ENCODE measurements around the gene GRAMD1A.
"Not testable (repeated sequence)": the region's sequence is repeated elsewhere in the genome, so short reads cannot be mapped to it uniquely, and the experiment has no call there.

GRAMD1A gene

DNA sequence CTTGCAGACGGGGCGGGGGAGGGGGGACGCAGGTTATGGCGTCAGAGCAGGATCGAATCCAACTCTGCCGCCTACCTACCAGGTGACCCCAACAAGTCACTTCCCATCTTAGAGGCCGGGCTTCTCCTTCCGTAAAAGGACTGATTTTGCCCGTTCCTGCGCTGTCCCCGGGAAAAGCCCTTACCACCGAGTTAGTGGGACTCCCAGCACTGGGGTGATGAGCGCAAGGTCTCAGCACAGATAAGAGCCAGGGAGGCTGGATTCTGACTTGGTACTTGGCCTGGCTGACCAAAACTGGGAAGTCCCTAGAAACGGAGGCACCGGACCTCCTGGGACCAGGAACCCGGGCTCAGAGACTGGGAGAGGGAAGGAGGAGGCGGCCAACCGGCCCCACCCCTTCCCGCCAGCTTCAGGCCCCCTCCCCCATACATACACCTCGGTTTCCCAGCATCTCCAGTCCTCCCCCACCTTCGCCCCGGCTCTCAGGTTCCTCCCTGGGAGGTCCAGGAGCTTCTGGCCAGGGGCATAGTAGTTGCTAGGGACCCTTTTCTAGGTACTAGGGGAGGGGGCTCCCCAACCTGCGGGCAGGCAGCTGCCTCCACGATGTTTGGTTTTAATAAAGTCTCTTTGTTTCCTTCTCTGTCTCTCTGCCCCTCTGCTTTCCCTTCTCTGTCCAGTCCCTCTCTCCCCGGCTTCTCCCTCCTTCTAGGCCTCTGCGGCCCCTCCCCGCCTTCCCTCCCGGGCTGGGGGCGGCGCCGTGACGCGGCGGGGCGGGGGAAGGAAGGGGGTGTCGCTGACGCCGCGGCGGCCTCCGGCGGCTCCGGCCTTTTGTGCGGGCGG, at the start of gene GRAMD1A:
TSS of gene GRAMD1A (plus strand) at position 826 of the 840 bp plus-strand sequence. CDS start 156 bp downstream, outside the sequence.
- peak; percentile 91 for DNase-seq

DNA sequence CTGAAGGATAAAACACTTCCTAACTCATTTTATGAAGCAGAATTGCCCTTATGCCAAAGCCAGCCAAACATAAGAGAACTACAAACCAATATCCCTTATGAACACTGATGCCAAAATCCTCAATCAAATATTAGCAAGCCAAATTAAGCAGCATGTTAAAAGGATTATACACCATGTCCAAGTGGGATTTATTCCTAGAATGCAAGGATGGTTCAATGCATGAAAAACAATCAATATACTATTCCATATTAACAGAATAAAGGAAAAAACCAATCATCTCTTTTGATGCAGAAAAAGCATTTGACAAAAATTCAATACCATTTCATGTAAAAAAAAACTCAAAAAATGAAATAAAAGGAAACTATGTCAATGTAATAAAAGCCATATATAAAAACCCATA, 47.0 kb upstream of the GRAMD1A start:
- DNase-seq = no peak

DNA sequence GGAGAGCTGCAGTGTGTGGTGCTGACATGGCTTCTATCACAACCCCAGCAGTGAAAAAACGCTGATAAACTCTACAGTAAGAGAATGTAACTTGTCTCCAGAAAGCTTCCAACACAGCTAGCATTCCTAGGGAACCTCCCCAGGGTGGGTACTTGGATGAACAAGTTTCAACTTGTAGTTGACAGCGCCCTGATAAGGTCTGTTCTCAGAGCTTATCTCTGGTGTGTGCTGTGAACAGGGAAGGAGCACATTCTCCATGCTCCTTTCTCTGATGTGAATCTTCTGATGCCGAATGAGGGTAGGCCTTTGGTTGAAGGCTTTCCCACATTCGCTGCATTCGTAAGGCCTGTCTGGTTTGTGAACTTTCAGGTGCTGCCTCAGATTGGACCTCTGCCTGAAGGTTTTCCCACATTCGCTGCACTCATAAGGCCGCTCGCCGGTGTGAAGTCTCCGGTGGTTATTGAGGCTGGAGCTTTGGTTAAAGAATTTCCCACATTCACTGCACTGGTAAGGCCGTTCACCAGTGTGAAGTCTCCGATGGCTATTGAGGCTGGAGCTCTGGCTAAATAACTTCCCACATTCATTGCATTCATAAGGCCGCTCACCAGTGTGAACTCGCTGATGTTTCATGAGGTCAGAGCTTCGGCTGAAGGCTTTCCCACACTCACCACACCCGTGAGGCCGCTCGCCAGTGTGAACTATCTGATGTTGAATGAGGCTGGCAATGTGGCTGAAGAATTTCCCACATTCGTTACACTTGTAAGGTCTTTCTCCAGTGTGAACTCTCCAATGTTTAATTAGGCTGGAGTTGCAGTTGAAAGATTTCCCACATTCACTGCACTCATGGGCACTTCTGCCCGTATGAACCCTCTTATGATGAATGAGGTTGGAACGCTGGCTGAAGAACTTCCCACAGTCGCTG, 42.0 kb upstream of the GRAMD1A start:
- DNase-seq = no peak

DNA sequence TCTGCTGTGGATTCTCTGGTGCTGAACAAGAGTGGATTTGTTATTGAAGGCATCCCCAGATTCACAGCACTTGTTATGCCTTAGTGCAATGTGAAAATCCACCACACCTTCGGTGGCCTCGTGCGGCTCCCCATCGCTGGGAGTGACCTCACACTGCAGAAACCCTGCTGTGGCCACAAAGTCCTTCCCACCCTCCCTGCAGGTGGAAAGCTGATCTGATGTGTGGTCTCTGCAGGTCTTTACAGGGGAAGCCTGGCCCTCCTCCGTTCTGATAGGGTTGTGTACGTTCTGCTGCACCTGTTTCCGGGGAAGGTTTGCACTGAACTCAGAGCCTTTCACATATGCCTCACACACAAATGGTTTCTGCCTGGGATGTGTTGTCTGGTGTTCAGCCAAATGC, 41.1 kb upstream of the GRAMD1A start:
- no peak for DNase-seq

DNA sequence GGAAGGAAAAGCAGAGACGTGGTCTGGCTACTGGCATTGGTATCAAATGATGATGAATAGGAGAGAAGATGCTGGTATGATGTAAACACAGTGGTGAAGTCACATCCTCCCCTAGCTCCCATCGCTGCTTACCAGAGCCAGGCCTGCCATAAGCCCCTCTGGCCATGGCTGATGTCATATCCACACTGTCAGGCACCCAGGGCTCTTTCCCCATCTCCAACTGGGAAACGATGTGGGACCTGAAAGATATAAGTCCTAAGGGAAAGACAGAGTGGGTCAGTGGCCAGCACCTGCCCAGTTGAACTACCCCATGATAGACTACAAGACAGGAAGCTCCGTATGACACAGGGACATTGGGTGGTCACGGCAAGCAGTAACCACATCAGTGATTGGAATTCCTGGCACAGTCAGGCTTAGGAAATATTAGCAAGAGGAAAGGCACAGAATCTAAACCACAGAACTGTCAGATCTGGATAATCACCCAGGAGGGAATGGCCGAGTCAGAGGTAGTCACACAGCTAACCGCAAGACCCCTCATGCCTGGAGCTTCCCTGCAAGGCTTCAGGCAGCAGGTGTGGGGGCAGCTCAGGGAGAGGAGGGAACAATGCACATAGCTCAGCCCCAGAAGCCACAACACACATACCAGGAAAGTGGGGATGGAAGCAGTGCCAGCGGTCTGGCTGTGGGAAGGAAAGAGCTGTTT, 39.9 kb upstream of the GRAMD1A start:
- DNase-seq = no peak

DNA sequence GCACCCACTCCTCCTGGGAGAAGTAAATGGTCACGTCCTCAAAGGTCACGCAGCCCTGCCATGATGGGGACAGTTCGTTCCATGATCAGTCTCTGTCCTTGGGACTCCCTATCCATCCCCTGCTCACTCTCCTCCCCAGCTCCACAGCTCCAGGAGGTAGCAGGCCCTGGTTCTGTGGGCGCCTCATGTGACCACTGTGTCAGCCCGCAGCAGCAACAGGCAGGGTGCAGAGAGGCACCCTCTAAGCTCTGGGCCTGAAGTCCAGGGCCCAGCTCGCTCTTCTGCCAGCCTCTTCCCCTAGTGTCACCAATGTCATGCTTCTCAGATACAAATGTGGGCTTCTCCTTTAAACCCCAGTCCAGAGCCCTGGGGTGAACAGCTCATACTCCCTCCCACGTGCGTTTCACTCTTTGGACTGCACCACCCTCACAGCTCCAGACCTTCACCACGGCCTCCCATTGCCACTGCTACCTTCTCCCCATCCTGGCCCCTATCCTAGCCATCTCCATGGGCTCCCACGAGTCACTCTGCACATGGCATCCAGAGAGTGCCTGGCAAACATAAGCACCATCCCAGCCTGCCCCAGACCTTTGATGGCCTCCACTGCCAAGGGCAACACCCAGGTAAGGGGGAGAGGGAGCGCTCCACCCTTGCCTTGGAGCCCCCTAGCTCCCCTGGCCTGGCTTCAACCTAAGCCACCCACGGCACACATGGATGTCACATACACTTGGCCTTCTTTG, 39.0 kb upstream of the GRAMD1A start:
- DNase-seq = no peak

DNA sequence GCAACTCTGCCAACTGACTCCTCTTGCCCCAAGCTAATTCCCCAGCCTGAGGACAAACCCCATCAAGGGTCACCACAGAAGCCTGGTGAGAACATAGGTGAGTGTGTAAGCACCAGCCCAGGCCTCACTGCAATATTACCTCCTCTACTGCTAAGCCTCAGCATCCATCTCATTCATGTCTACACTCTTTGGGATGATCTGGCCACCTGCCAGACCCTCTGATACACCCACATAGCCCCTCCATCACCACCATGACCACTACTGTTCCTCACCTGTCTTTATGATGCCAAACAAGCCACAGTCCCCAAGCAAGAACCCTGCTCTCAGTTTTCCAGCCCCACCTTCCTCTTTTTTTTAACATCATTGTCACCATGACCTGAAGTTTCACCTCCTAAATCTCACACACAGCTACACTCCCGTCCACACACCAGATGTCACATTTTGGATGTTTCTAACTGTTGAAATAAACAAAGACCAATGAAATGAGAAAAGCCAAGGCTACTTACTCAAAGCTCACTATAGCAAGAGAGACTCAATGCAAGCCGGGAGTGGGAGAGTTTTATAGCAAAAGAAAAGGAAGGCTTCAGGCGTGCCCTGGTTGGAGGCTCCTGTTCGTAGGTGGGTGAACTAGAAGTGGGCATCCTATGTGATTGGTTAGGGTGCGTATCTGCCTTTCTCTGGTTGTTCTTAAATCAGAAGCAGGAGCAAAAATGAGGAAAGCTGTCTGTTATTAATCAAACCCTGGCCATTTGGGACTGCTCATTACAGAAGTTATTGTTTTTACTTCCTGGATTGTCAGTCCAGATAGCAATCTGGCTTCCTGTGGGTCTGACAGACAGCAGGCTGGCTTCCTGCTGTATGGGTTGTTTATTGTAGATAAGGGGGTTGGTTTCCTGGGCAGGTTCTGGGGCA, 38.1 kb upstream of the GRAMD1A start:
- no peak for DNase-seq

DNA sequence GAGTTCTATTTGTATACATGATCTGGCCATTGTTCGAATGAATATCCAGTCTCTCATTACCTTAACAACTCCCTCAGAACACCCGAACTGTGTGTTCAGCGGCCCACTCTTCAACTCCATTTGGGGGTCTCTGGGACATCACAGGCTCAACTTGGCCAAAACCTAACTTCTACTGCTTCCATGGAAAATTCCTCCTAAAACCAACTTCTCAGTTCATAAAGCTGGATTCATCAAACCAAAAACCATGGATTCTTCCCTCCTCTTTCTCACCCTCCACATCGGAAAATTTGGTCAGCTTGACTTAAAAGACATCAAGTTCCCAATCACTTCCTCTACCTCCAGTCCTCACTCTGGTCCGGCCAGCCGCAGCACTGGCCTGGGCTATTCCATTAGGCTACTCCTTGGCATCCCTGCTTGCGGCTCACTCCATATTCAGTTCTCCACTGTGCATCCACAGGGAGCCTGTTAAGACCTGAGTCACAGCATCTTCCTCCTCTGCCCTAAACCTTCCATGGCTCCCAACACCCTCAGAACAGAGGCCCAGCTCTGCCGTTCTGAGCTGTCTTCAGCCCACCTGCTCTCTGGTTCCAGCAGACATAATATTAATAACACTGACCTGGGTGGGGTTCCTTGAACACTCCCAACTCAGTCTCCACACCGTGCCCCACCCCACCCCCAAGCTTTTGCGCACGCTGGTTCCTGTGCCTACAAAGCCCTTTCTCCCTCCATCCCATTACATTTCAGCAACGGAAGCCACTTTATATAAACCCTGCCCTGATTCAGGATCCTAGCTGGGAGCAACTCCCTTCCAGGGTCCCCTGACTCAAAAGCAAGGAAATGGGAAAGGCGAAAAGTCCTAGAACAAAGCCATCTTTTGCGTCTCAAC, 37.2 kb upstream of the GRAMD1A start:
- DNase-seq = peak; percentile 68

DNA sequence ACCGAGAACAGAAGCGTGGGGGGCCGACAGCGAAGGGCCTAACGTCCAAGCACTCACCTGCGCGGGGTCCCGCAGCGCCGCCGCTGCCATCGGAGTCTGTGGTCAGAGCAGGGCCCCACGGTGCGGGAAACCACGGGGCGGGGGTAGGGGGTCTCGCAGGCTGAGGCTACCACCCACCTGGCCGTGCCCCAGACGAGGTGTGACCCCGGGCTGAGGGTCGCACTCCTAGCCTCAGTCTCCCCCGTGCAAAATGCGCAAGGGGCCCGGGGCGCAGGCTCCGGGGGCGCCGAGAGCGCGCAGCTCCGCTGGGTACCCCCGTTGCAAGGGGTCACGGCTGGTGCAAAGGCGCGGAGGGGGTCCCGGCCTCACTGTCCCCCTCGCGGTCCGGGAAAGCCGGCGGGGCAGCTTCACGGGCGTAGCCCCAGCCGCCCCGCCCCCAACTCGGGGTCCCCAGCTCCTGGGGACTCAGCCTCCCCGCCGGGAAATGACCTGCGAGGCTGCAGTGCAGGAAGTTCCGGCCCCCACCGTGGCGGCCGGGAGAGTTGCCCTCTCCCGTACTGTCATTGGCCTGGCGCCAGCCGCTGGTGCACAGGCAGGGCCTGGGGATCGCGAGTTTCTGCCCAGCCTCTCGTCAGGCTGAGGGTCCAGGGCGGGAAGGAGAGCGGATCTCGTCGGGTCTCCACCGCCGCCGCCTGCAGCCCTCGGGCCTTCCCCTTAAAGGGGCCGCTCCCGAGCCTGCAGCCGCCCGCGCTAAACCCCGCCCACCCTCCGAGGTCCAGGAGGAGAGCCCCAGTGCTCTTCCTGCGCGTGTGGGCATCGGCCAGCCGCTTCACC, 36.3 kb upstream of the GRAMD1A start, which contains the start of gene ZNF792:
TSS of gene ZNF792 (minus strand) at position 657 of the 834 bp plus-strand sequence. CDS start at position 90, 567 bp downstream.
- peak; percentile 82 for DNase-seq

DNA sequence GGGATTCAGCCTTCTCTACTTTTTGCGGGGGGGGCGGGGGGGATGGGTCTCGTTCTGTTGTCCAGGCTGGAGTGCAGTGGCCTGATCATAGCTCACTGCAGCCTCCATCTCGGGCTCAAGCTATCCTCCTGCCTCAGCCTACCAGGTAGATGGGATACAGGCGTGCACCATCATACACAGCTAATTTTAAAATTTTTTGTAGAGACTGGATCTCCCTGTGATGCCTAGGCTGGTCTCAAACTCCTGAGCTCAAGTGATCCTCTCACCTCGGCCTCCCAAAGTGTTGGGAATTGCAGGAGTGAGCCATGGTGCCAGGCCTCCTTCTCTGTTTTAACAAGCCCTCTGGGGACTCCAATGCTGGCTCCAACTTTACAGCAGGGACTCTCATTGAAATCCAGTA, 35.5 kb upstream of the GRAMD1A start:
- no peak for DNase-seq

DNA sequence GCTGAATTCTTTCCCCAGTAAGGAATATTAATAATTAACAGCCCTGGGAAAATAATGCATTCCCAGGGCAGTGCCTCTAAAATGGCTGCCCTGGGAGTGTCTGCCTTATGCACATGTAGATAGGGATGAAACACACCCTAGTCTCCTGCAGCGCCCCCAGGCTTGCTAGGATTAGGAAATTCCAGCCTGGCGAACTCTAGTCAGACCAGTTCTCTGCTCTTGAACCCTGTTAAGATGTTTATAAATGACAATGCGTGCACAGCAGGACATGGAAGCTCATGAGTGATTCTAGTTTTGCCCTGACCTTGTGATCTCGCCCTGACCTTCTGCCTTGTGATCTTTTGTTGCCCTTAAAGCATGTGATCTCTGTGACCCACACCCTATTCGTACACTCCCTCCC, 34.6 kb upstream of the GRAMD1A start:
- not testable (repeated sequence) for DNase-seq

DNA sequence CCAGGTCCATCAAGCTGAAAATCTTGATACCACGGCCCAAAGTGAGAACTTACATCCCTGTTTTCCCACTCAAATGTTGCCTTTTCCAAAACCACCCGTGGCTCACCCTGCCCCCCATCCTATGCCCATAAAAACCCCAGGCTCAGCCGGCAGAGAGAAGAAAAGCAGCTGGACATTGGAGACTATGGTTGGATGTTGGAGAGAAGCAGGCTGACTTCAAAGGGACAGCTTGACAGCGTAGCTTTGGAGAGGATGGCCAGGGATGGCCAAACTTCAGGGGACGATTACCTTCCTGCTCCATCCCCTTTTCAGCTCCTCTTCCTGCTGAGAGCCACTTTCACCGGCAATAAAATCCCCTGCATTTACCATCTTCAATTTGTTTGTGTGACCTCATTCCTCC, 32.6 kb upstream of the GRAMD1A start:
- no peak for DNase-seq

DNA sequence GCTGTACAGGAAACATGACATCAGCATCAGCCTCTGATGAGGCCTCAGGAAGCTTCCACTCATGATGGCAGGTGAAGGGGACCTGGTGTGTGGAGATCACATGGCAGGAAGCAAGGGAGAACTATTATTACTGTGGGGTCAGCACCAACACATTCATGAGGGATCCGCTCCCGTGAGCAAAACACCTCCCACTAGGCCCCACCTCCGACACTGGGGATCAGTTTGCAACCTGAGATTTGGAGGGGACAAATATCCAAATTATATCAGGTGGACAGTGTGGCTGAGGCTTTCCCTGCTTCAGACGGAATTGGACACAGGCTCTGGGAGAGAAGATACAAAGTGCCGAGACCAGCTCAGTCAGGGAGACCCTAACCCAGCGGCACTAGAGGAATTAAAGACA, 30.4 kb upstream of the GRAMD1A start:
- DNase-seq = no peak

DNA sequence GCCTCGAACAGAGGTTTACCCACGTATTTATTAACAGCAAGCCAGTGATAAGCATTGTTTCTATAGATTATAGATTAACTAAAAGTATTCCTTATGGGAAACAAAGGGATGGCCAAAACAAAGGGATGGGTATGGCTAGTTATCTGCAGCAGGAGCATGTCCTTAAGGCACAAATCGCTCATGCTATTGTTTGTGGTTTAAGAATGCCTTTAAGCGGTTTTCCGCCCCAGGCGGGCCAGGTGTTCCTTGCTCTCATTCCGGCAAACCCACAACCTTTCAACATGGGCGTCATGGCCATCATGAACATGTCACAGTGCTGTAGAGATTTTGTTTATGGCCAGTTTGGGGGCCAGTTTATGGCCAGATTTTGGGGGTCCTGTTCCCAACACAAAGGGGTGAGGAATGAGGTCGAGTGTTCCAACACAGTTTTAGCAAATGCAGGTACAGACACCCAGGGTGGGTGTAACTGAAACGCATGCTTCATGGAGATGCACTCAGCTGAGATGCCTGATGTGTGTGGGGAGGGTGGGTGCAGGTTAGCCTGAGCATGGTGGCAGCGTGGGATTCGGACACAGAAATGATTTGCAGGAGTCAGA, 29.8 kb upstream of the GRAMD1A start:
- DNase-seq = not testable (repeated sequence)

DNA sequence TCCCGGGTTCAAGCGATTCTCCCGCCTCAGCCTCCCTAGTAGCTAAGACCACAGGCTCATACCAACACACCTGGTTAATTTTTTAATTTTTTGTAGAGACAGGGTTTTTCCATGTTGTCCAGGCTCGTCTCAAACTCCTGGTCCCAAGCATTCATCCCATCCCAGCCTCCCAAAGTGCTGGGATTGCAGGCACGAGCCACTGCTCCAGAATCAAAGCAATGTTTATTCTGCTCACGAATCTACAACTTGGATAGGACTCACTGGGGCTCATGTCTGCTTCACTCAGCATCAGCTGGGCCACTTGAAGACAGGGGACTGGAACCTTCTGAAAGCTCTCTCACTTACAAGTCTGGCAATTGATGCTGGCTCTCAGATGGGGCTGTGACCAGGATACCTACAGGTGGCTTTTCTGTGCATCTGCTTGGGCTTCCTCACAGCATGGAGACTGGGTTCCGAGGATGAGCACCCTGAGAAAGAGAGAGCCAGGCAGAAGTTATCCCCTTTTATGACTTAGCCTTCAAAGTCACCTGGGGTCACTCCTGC, 27.9 kb upstream of the GRAMD1A start:
- peak; percentile 58 for DNase-seq

DNA sequence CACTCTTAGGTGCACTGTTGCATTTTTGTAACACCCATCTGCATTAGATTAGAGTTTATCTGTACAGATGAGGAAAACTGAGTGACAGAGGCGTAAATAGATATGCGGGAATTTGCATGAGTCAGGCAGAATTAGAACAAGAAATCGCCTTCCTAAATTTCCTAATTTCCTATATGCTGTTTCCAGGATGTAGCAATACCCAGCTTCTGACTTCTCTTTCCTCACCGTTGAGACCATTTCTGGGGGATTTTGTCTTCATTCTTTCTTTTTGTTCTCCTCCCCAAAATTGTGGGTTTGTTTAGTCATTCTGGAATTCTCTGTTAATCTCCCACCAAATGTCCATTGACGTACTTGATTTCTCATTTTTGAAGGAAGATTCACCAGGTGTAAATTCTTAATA, 25.5 kb upstream of the GRAMD1A start:
- no peak for DNase-seq

DNA sequence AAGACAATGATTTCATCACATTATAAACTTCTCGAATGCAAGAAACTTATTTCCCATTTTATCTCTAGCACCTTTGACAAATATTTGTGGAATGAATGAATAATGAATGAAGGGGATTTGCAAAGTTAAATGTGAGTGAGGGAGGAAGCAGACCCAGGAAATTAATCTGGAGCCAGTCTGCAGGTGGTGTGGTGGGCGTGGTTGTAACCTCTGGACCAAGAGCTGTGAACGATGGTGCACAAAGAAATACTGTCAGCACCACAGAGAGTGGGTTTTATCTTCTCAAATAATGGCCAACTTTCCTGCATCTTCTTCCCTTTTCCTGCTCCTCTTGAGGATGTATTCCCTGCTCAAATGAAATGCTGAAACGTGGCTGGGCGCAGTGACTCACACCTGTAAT, 25.1 kb upstream of the GRAMD1A start:
- DNase-seq = no peak

DNA sequence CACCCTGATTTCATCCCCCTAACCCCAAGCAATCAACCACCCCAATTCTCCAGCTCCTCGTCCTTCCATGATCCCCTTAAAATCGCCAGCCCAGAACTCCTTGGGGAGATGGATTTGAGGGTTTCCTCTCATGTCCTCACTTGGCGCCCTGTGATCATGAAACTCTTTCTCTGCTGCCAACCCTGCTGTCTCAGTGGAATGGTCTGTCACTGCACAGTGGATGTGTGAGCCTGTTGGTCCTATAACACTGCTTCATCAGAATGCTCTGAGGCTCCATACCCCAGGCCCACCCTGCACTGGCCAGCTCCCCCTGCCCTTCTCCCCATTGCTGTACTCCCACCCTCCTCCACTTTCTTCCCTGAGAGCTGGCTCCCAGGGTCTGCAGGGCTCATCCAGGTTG, 23.5 kb upstream of the GRAMD1A start:
- peak; percentile 37 for DNase-seq

Data from activated effector memory CD4-positive, alpha-beta T cell treated with anti-CD3 and anti-CD28 coated beads, Interleukin-2, amount 50 U/mL, for 16 hours (primary cell).